ENCODE data around the gene RXFP1. TPM values are rescaled to one million over a fixed set of nuclear protein-coding genes. Genes with fewer than 3 reads are reported as not detected.
"Not testable (repeated sequence)": the region's sequence is repeated elsewhere in the genome, so short reads cannot be mapped to it uniquely, and the experiment has no call there.

The RXFP1 gene
- total and polyA plus RNA-seq, 2 donors from 2014 or later = 1.4 to 1.7 TPM

DNA sequence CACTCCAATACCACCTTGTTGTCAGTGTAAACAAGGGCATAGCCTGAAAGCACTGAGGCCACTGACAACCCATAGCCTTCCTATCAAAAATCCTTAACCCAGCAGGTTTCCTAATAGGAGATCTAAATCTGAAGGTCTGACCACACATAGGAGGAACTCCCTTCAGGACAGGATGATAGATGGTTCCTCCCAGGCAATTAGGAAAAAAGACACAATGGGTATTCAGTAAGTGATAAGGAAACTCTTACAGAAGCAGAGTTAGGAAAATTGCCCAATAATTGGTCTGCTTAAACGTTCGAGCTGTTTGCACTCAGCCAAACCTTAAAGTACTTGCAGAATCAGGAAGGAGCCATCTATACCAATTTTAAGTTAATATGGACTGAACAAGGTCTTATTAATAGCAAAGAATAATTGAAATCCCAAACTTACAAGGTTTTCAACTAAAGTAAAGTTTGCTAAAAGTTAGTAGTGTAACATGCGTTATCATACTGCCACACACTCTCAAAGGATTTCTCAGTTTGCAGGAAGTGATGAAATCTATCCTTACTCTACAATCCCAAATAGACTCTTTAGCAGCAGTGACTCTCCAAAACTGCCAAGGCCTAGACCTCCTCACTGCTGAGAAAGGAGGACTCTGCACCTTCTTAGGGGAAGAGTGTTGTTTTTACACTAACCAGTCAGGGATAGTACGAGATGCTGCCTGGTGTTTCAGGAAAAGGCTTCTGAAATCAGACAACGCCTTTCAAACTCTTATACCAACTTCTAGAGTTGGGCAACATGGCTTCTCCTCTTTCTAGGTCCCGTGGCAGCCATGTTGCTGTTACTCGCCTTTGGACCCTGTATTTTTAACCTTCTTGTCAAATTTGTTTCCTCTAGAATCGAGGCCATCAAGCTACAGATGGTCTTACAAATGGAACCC, 142.3 kb downstream of the RXFP1 start:
- FAIRE-seq; intact Hi-C loops (cut with DNase I); DNase-seq; H3K36me3 ChIP-seq (ENCODE audit: control insufficient read depth in 2 of 3, insufficient read depth in 3 of 3, low read length in 3 of 3); H3K4me1 ChIP-seq (ENCODE audit: control insufficient read depth in 2 of 3, insufficient read depth in 2 of 3, low read depth in 1 of 3, low read length in 3 of 3); H3K27me3 ChIP-seq (ENCODE audit: control insufficient read depth, insufficient read depth, low read length); H3K4me3 ChIP-seq (ENCODE audit: low read length in 3 of 3); H3K9ac ChIP-seq (ENCODE audit: low read length in 3 of 3); H3K27ac ChIP-seq (ENCODE audit: low read depth in 2 of 2, low read length in 2 of 2); H3K9me3 ChIP-seq (ENCODE audit: control insufficient read depth in 2 of 3, insufficient read depth in 1 of 3, low read length in 3 of 3): not testable (repeated sequence)

DNA sequence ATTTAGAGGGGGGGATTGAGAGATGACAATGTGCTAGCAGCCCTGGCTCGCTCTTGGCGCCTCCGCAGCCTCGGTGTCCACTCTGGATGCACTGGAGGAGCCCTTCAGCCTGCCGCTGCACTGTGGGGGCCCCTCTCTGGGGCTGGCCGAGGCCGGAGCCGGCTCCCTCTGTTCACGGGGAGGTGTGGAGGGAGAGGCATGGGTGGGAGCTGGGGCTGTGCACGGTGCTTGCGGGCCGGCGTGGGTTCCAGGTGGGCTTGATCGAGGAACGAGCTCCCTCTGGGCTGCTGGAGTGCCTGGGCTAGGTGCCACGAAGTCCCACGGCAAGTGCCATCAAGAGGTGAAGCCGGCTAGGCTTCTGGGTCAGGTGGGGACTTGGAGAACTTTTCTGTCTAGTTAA, 143.1 kb downstream of the RXFP1 start:
- TF ChIP-seq, protein P1, sequence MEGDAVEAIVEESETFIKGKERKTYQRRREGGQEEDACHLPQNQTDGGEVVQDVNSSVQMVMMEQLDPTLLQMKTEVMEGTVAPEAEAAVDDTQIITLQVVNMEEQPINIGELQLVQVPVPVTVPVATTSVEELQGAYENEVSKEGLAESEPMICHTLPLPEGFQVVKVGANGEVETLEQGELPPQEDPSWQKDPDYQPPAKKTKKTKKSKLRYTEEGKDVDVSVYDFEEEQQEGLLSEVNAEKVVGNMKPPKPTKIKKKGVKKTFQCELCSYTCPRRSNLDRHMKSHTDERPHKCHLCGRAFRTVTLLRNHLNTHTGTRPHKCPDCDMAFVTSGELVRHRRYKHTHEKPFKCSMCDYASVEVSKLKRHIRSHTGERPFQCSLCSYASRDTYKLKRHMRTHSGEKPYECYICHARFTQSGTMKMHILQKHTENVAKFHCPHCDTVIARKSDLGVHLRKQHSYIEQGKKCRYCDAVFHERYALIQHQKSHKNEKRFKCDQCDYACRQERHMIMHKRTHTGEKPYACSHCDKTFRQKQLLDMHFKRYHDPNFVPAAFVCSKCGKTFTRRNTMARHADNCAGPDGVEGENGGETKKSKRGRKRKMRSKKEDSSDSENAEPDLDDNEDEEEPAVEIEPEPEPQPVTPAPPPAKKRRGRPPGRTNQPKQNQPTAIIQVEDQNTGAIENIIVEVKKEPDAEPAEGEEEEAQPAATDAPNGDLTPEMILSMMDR (IDR thresholded peaks at IDR 0.05; ENCODE audit: borderline replicate concordance, extremely low read depth, insufficient read depth) = no peak
- H3K27ac ChIP-seq (ENCODE audit: low read depth in 2 of 2, low read length in 2 of 2) = no peak overlapping the region
- no peaks in the 10 kb centered on the region for H3K4me1 ChIP-seq (ENCODE audit: control insufficient read depth in 2 of 3, insufficient read depth in 2 of 3, low read depth in 1 of 3, low read length in 3 of 3)
- H3K27me3 ChIP-seq (ENCODE audit: control insufficient read depth, insufficient read depth, low read length) = no peaks in the 10 kb centered on the region
- no peaks in the 10 kb centered on the region for H3K36me3 ChIP-seq (ENCODE audit: control insufficient read depth in 2 of 3, insufficient read depth in 3 of 3, low read length in 3 of 3)
- FAIRE-seq (no peak), DNase-seq (no peak)
- no peaks in the 10 kb centered on the region for H3K9me3 ChIP-seq (ENCODE audit: control insufficient read depth in 2 of 3, insufficient read depth in 1 of 3, low read length in 3 of 3)
- H3K9ac ChIP-seq (ENCODE audit: low read length in 3 of 3) = no peak overlapping the region
- no peak overlapping the region for H3K4me3 ChIP-seq (ENCODE audit: low read length in 3 of 3)
- intact Hi-C loops (cut with DNase I) = no loop called here

DNA sequence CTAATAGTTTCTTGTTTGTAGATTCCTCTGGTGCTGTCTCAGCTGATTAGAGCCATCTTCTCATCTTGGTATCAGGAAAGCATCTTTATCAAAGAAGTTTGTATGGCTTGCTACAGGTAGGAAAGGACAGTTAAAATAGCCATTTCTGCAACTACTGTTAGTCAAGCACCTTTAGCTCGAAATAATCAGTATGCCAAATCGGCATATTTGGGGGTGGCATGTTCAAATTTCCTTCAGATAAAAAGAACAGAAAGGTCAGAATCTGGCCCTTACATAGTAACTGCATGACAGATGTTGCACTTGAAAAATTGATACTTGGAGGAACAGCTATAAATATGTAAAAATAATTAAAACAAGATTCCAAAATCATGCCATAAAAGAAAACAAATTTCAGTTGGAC, 145.2 kb downstream of the RXFP1 start:
- TF ChIP-seq, protein P1 (IDR thresholded peaks at IDR 0.05; ENCODE audit: borderline replicate concordance, extremely low read depth, insufficient read depth) = no peak
- H3K9ac ChIP-seq (ENCODE audit: low read length in 3 of 3) = no peak overlapping the region
- intact Hi-C loops (cut with DNase I) = no loop called here
- H3K4me1 ChIP-seq (ENCODE audit: control insufficient read depth in 2 of 3, insufficient read depth in 2 of 3, low read depth in 1 of 3, low read length in 3 of 3) = peaks cover 0 to 6% (median 6%) of the 10 kb centered on the region in 3 donors
- FAIRE-seq (no peak), DNase-seq (no peak)
- no peaks in the 10 kb centered on the region for H3K27me3 ChIP-seq (ENCODE audit: control insufficient read depth, insufficient read depth, low read length)
- H3K4me3 ChIP-seq (ENCODE audit: low read length in 3 of 3) = no peak overlapping the region
- no peaks in the 10 kb centered on the region for H3K36me3 ChIP-seq (ENCODE audit: control insufficient read depth in 2 of 3, insufficient read depth in 3 of 3, low read length in 3 of 3)
- no peaks in the 10 kb centered on the region for H3K9me3 ChIP-seq (ENCODE audit: control insufficient read depth in 2 of 3, insufficient read depth in 1 of 3, low read length in 3 of 3)
- H3K27ac ChIP-seq (ENCODE audit: low read depth in 2 of 2, low read length in 2 of 2) = no peak overlapping the region

DNA sequence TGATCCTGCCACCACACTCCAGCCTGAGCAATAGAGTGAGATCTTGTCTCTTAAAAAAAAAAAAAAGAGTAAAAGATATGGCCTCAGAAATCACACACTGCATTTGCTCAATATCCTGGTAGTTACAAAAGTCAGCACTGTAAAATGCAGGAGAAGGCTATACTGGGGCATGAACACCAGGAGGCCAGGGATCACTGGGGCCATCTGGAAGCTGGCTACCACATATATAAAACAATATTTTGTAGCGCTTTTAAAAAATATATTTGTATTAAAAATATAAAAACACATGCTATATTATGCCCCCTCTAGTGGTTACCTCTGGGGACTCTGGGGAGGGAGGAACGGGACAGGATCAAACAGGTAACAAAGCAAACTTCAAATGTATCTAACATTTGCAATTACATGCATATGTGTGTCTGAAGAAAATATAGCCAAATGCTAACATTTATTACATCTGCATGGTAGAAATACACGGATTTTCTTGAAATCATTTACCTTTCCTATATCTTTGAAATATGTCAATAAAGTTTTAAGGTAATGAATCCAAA, 146.0 kb downstream of the RXFP1 start:
- Histone ChIP-seq H3K36me3 (ENCODE audit: control insufficient read depth in 2 of 3, insufficient read depth in 3 of 3, low read length in 3 of 3) (no peaks in the 10 kb centered on the region), H3K9me3 (ENCODE audit: control insufficient read depth in 2 of 3, insufficient read depth in 1 of 3, low read length in 3 of 3) (no peaks in the 10 kb centered on the region), H3K4me3 (ENCODE audit: low read length in 3 of 3) (no peak overlapping the region), H3K27ac (ENCODE audit: low read depth in 2 of 2, low read length in 2 of 2) (no peak overlapping the region), H3K4me1 (ENCODE audit: control insufficient read depth in 2 of 3, insufficient read depth in 2 of 3, low read depth in 1 of 3, low read length in 3 of 3) (peaks cover 0 to 6% (median 6%) of the 10 kb centered on the region in 3 donors), H3K27me3 (ENCODE audit: control insufficient read depth, insufficient read depth, low read length) (no peaks in the 10 kb centered on the region), H3K9ac (ENCODE audit: low read length in 3 of 3) (no peak overlapping the region)
- intact Hi-C loops (cut with DNase I) = no loop called here
- FAIRE-seq = no peak
- DNase-seq = peak in 2 of 5 donors; percentile 13 to 15
- TF ChIP-seq, protein P1 (IDR thresholded peaks at IDR 0.05; ENCODE audit: borderline replicate concordance, extremely low read depth, insufficient read depth) = no peak

Data from kidney (tissue), 14 donors.